Karpas-422 (cell line): ENCODE measurements around the gene ZBTB7C. TPM values are rescaled to one million over a fixed set of nuclear protein-coding genes. Genes with fewer than 3 reads are reported as not detected.

Source experiments
- DNase-seq: peaks from one replicate; pipeline ENCODE4 v3.0.0-alpha.2; 2015
- H2AFZ ChIP-seq: fragments of 200-600 bp; sonication (generic); 2 replicates; pipeline ENCODE4 v1.6.1; 2014; ENCODE audit warnings: antibody characterized with exemption, low read length, mixed read lengths
- H3K27ac ChIP-seq: fragments of 200-600 bp; sonication (generic); 2 replicates; pipeline ENCODE4 v1.5.1; 2014; ENCODE audit warnings: mild to moderate bottlenecking, low read length, moderate library complexity
- H3K27me3 ChIP-seq: fragments of 200-600 bp; sonication (generic); 2 replicates; pipeline ENCODE4 v1.6.1; 2014; ENCODE audit warnings: low read length, mixed read lengths
- H3K36me3 ChIP-seq: fragments of 200-600 bp; sonication (generic); 2 replicates; pipeline ENCODE4 v1.6.1; 2014; ENCODE audit warnings: low read length, mixed read lengths; ENCODE audit not compliant: insufficient read depth
- H3K4me1 ChIP-seq: fragments of 200-600 bp; sonication (generic); 2 replicates; pipeline ENCODE4 v1.6.1; 2014; ENCODE audit warnings: mild to moderate bottlenecking, low read length, mixed read lengths
- H3K4me2 ChIP-seq: fragments of 200-600 bp; sonication (generic); 2 replicates; pipeline ENCODE4 v1.6.1; 2014; ENCODE audit warnings: low read length, low read depth, mild to moderate bottlenecking; ENCODE audit not compliant: poor library complexity, severe bottlenecking
- H3K4me3 ChIP-seq: fragments of 200-600 bp; sonication (generic); 2 replicates; pipeline ENCODE4 v1.5.1; 2014; ENCODE audit warnings: mild to moderate bottlenecking, antibody characterized with exemption, low read length, mixed read lengths
- H3K79me2 ChIP-seq: fragments of 200-600 bp; sonication (generic); 2 replicates; pipeline ENCODE4 v1.6.1; 2014; ENCODE audit warnings: mild to moderate bottlenecking, low read length, mixed read lengths
- H3K9ac ChIP-seq: fragments of 200-600 bp; sonication (generic); 2 replicates; pipeline ENCODE4 v1.6.0; 2014; ENCODE audit warnings: low read length
- H3K9me2 ChIP-seq: fragments of 200-600 bp; sonication (generic), shearing (Covaris generic); replicated peaks from 2 replicates; pipeline ENCODE4 v1.6.0; 2014; ENCODE audit warnings: mild to moderate bottlenecking, low read length, moderate library complexity; ENCODE audit not compliant: insufficient read depth
- H3K9me3 ChIP-seq: fragments of 300-700, 200-600 bp; sonication (generic); 2 replicates; pipeline ENCODE4 v1.6.1; 2014; ENCODE audit warnings: low read length, mixed read lengths
- H4K20me1 ChIP-seq: fragments of 200-600 bp; sonication (generic); 2 replicates; pipeline ENCODE4 v1.6.1; 2014; ENCODE audit warnings: mild to moderate bottlenecking, antibody characterized with exemption, low read length, low read depth; ENCODE audit not compliant: insufficient read depth
- total RNA-seq: library from RNA; depleted of rRNA; stranded (reverse); fragments of >200 nt; shearing (Covaris generic); gene quantifications from 2 replicates; pipeline ENCODE4 v1.2.3, GENCODE V29; 2014; ENCODE audit warnings: low replicate concordance

The ZBTB7C gene
- total RNA-seq, 1 experiment from 2014 or later: not detected

- Histone ChIP-seq H3K4me2 (no peak overlapping the region), H3K4me1 (peaks cover 3% of the 10 kb centered on the region; the same call in 1 of the 2 replicates), H3K4me3 (no peak overlapping the region)
Measured at GRCh38 chr18:48328473-48329210, 80.5 kb downstream of the ZBTB7C start.

GRCh38 chr18:48326901-48327675 lies 82.1 kb downstream of the ZBTB7C start:
- H3K9ac ChIP-seq: no peak overlapping the region
- H3K4me1 ChIP-seq: peaks cover 3% of the 10 kb centered on the region; the same call in 1 of the 2 replicates
- no peaks in the 10 kb centered on the region for H3K9me3 ChIP-seq
- no peaks in the 10 kb centered on the region for H3K27me3 ChIP-seq
- no peaks in the 10 kb centered on the region for H3K36me3 ChIP-seq
- no peaks in the 10 kb centered on the region for H3K79me2 ChIP-seq
- no peaks in the 10 kb centered on the region for H3K9me2 ChIP-seq
- no peak overlapping the region for H3K4me2 ChIP-seq
- H2AFZ ChIP-seq: no peak overlapping the region
- H4K20me1 ChIP-seq: no peaks in the 10 kb centered on the region
- no peak for DNase-seq
- H3K4me3 ChIP-seq: no peak overlapping the region
- no peak overlapping the region for H3K27ac ChIP-seq

More at GRCh38 chr18:48328473-48329210, 80.5 kb downstream of the ZBTB7C start:
- Histone ChIP-seq H3K9ac (no peak overlapping the region), H3K36me3 (no peaks in the 10 kb centered on the region), H3K79me2 (no peaks in the 10 kb centered on the region), H4K20me1 (no peaks in the 10 kb centered on the region), H2AFZ (no peak overlapping the region), H3K27ac (no peak overlapping the region), H3K9me2 (no peaks in the 10 kb centered on the region), H3K27me3 (no peaks in the 10 kb centered on the region), H3K9me3 (no peaks in the 10 kb centered on the region)
- no peak for DNase-seq

- Histone ChIP-seq H3K4me3 (no peak overlapping the region), H3K27me3 (no peaks in the 10 kb centered on the region), H3K9me3 (no peaks in the 10 kb centered on the region), H3K9me2 (no peaks in the 10 kb centered on the region), H3K9ac (no peak overlapping the region), H3K4me1 (peaks cover 3% of the 10 kb centered on the region; the same call in 1 of the 2 replicates), H3K36me3 (no peaks in the 10 kb centered on the region), H3K4me2 (no peak overlapping the region), H4K20me1 (no peaks in the 10 kb centered on the region), H3K27ac (no peak overlapping the region), H2AFZ (no peak overlapping the region), H3K79me2 (no peaks in the 10 kb centered on the region)
- no peak for DNase-seq
Measured at GRCh38 chr18:48325115-48325665, 84.0 kb downstream of the ZBTB7C start.

DNA sequence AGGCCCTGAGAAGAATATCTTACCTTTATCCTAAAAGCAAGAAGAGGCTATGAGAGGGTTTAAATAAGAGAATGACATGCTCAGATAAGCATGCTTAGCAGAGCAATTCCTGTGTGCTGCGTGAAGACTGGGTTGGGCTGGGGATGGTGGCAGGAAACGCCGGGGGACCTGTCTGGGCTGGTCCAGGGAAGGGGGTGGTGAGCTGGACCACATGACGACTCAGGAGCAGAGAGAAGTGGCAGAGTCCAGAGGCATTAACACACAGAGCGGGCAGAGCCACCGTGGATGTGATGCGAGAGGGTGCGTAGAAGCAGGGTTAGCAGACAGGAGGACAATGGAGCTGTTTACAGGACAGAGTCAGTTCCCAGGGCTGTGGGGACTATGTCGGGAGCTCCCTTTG lies 84.5 kb downstream of the ZBTB7C start:
- peaks cover 3% of the 10 kb centered on the region; the same call in 1 of the 2 replicates for H3K4me1 ChIP-seq

DNA sequence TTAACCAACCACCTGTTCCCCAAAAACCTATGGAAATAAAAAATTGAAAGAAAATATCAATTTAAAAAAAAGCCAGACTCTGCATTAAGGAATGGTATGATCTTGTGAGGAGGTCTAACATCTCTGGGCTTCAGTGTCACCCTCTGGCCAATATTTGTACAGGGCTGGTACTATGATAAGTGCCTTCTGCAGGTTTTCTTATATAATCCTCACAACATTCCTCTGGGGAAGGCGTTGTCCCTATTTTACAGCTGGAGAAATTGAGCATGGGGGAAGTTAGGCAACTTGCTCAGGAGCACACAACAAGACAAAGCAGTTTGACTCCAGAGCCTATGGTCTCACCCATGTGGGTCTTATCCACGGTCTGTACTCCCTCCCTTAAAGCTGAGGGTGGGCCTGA lies 86.0 kb downstream of the ZBTB7C start:
- H3K27ac ChIP-seq: no peak overlapping the region
- no peaks in the 10 kb centered on the region for H3K79me2 ChIP-seq
- H3K9me3 ChIP-seq: no peaks in the 10 kb centered on the region
- H3K9me2 ChIP-seq: no peaks in the 10 kb centered on the region
- H3K9ac ChIP-seq: no peak overlapping the region
- peaks cover 3% of the 10 kb centered on the region; the same call in 1 of the 2 replicates for H3K4me1 ChIP-seq
- no peaks in the 10 kb centered on the region for H3K36me3 ChIP-seq
- no peaks in the 10 kb centered on the region for H4K20me1 ChIP-seq
- no peak overlapping the region for H2AFZ ChIP-seq
- H3K4me3 ChIP-seq: no peak overlapping the region
- no peak overlapping the region for H3K4me2 ChIP-seq
- H3K27me3 ChIP-seq: no peaks in the 10 kb centered on the region
- no peak for DNase-seq

More for the DNA sequence above, 84.5 kb downstream of the ZBTB7C start:
- Histone ChIP-seq H3K9ac (no peak overlapping the region), H3K27me3 (no peaks in the 10 kb centered on the region), H3K4me2 (no peak overlapping the region), H3K36me3 (no peaks in the 10 kb centered on the region), H3K79me2 (no peaks in the 10 kb centered on the region), H2AFZ (no peak overlapping the region), H4K20me1 (no peaks in the 10 kb centered on the region), H3K4me3 (no peak overlapping the region), H3K27ac (no peak overlapping the region), H3K9me3 (no peaks in the 10 kb centered on the region), H3K9me2 (no peaks in the 10 kb centered on the region)
- DNase-seq: no peak

GRCh38 chr18:48321536-48321935 lies 87.6 kb downstream of the ZBTB7C start:
- DNase-seq: no peak
- Histone ChIP-seq H3K79me2 (no peaks in the 10 kb centered on the region), H3K9me2 (no peaks in the 10 kb centered on the region), H3K36me3 (no peaks in the 10 kb centered on the region), H3K9ac (no peak overlapping the region), H3K4me2 (no peak overlapping the region), H4K20me1 (no peaks in the 10 kb centered on the region), H3K4me1 (no peaks in the 10 kb centered on the region), H3K9me3 (no peaks in the 10 kb centered on the region), H3K4me3 (no peak overlapping the region), H2AFZ (no peak overlapping the region), H3K27ac (no peak overlapping the region), H3K27me3 (no peaks in the 10 kb centered on the region)

DNA sequence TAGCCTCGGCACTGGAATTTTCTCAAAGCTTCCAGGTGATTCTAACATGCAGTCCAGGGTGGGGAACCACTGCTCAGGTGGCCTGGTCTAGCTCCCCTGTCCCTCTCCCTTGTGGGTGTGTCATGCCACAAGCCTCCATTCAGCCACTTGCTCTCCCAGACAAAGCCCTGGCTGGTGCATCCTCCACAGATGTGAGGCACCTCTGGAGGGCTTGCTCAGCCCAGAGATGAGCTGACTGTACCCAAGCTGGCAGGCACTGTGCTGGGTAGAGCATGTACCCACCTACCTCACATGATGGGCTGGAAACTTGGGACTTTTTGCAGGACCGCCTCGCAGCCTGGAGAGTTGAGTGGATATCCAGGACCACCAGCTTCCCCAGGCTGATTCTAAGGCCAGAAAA lies 88.1 kb downstream of the ZBTB7C start:
- Histone ChIP-seq H3K4me3 (no peak overlapping the region), H3K27me3 (no peaks in the 10 kb centered on the region), H3K36me3 (no peaks in the 10 kb centered on the region), H3K9me2 (no peaks in the 10 kb centered on the region), H3K4me1 (no peaks in the 10 kb centered on the region), H3K4me2 (no peak overlapping the region), H4K20me1 (no peaks in the 10 kb centered on the region), H3K9me3 (no peaks in the 10 kb centered on the region), H3K27ac (no peak overlapping the region), H3K9ac (no peak overlapping the region), H3K79me2 (no peaks in the 10 kb centered on the region), H2AFZ (no peak overlapping the region)
- DNase-seq: no peak

DNA sequence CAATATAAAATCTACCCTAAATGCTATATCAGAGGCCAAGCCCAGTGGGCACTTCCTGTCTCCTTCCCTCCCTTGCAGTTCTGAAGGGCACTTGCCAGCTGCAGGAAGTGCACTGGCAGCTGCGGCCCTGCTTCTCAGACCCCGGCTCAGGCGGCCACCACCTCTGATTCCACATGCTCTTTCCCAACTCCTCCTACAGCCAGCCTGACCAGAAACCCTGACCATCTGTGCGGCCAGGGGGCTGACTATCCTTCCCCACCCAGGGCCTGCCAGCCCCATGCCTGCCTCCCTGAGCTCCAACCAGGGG lies 88.6 kb downstream of the ZBTB7C start:
- Histone ChIP-seq H3K9ac (no peak overlapping the region), H3K9me3 (no peaks in the 10 kb centered on the region), H3K27me3 (no peaks in the 10 kb centered on the region), H3K4me3 (no peak overlapping the region), H3K4me1 (no peaks in the 10 kb centered on the region), H3K27ac (no peak overlapping the region), H3K36me3 (no peaks in the 10 kb centered on the region), H3K4me2 (no peak overlapping the region), H3K9me2 (no peaks in the 10 kb centered on the region), H3K79me2 (no peaks in the 10 kb centered on the region), H2AFZ (no peak overlapping the region), H4K20me1 (no peaks in the 10 kb centered on the region)
- DNase-seq: no peak
